Islet precursor cell (in vitro differentiated cells): ENCODE measurements around the gene ENDOG.

Experiments used
- DNase-seq: peaks from one replicate; pipeline ENCODE4 v3.0.0-alpha.2; 2018

Gene ENDOG

GRCh38 chr9:128802482-128802881 is 15.8 kb upstream of the ENDOG start:
- no peak for DNase-seq

- DNase-seq = no peak
Observed at GRCh38 chr9:128805661-128806060, 12.6 kb upstream of the ENDOG start.

- no peak for DNase-seq
Observed at GRCh38 chr9:128807827-128808226, 10.5 kb upstream of the ENDOG start.

- peak; percentile 44 for DNase-seq
Observed at GRCh38 chr9:128808543-128808942, 9.8 kb upstream of the ENDOG start.

- peak; percentile 45 for DNase-seq
Observed at GRCh38 chr9:128809036-128809599, 9.2 kb upstream of the ENDOG start.

GRCh38 chr9:128809831-128810230 is 8.5 kb upstream of the ENDOG start:
- DNase-seq = peak; percentile 47

GRCh38 chr9:128810873-128811272 is 7.4 kb upstream of the ENDOG start:
- no peak for DNase-seq

GRCh38 chr9:128818839-128819715 is 777 bp downstream of the ENDOG start:
- peak; percentile 72 for DNase-seq

- peak; percentile 63 for DNase-seq
Observed at GRCh38 chr9:128819716-128820664, 1.7 kb downstream of the ENDOG start.

- DNase-seq = no peak
Observed at GRCh38 chr9:128820665-128821583, 2.6 kb downstream of the ENDOG start.

GRCh38 chr9:128821584-128822406 is 3.5 kb downstream of the ENDOG start:
- peak; percentile 37 for DNase-seq

GRCh38 chr9:128822407-128823042 is 4.2 kb downstream of the ENDOG start:
- DNase-seq = peak; percentile 46

GRCh38 chr9:128823362-128823902 is 5.1 kb downstream of the ENDOG start:
- DNase-seq = no peak

GRCh38 chr9:128823903-128824406 is 5.7 kb downstream of the ENDOG start:
- no peak for DNase-seq

GRCh38 chr9:128824911-128825310 is 6.6 kb downstream of the ENDOG start:
- DNase-seq = no peak

- peak; percentile 64 for DNase-seq
Observed at GRCh38 chr9:128825923-128826700, 7.8 kb downstream of the ENDOG start.

- DNase-seq = no peak
Observed at GRCh38 chr9:128828267-128828666, 10.0 kb downstream of the ENDOG start.

- no peak for DNase-seq
Observed at GRCh38 chr9:128828719-128829452, 10.6 kb downstream of the ENDOG start.
